Sigmoid colon (tissue), 7 donors: ENCODE results near the gene ARCN1. TPM values are rescaled to one million over a fixed set of nuclear protein-coding genes. Genes with fewer than 3 reads are reported as not detected.

Source experiments
- DNase-seq: peaks from one replicate; pipeline ENCODE4 v3.0.0-alpha.2; 2019
- H3K27ac ChIP-seq, 4 donors: fragments of 200-600 bp; sonication (generic); one replicate each; pipeline ENCODE4 v1.5.1; 2016 to 2019; ENCODE audit warnings: mild to moderate bottlenecking in 1 of 4
- H3K27me3 ChIP-seq, 3 donors: fragments of 200-600 bp; sonication (generic); one replicate each; pipeline ENCODE4 v1.5.1; 2019; ENCODE audit warnings: mild to moderate bottlenecking in 1 of 3
- H3K36me3 ChIP-seq, 4 donors: fragments of 200-600 bp; sonication (generic); one replicate each; pipeline ENCODE4 v1.5.1; 2016 to 2019
- H3K4me1 ChIP-seq, 4 donors: fragments of 200-600 bp; sonication (generic); one replicate each; pipeline ENCODE4 v1.5.1; 2017 to 2019
- H3K4me3 ChIP-seq, 4 donors: fragments of 200-600 bp; sonication (generic); one replicate each; pipeline ENCODE4 v1.5.1; 2017 to 2019; ENCODE audit warnings: mild to moderate bottlenecking in 2 of 4, moderate library complexity in 1 of 4
- H3K9me3 ChIP-seq, 4 donors: fragments of 200-600 bp in 3 of 4; sonication (generic) in 3 of 4; one replicate each; pipeline versions ENCODE4 v1.5.1 to v1.6.1; 2013 to 2019
- EP300 ChIP-seq, 4 donors: sonication (generic); formaldehyde crosslinking; IDR thresholded peaks; one replicate each; pipeline ENCODE4 v1.6.1; 2017; ENCODE audit warnings: antibody characterized with exemption in 4 of 4
- POLR2A ChIP-seq, 2 donors: fragments of 450-650 bp; IDR thresholded peaks; one replicate each; pipeline ENCODE4 v1.6.1; 2016; ENCODE audit warnings: antibody characterized with exemption in 2 of 2, mild to moderate bottlenecking in 2 of 2, moderate library complexity in 2 of 2
- POLR2AphosphoS5 ChIP-seq, 4 donors: sonication (generic); formaldehyde crosslinking; IDR thresholded peaks; one replicate each; pipeline ENCODE4 v1.6.1; 2017; ENCODE audit warnings: antibody characterized with exemption in 4 of 4
- WGBS, 2 donors: extraction: QIAGEN DNeasy Blood & Tissue Kit; methylation state at CpG; one replicate each; pipeline ENCODE4 v1.1.7; 2013; 5-methylcytosine and 5-hydroxymethylcytosine counted together
- intact Hi-C: fragments of 100-400 bp; cut with DNase I; formaldehyde crosslinking; loops from one replicate; pipeline ENCODE4 v1.15.1; 2023
- polyA plus RNA-seq, 3 donors: library from polyadenylated mRNA; stranded (reverse); fragments of 200-250 nt; gene quantifications; one replicate each; pipeline ENCODE4 v1.2.3, GENCODE V29; 2013
- total RNA-seq, 4 donors: library from RNA; depleted of rRNA; stranded (reverse); fragments of >200 nt; gene quantifications; one replicate each; pipeline ENCODE4 v1.1.0, GENCODE V29; 2016
- TF ChIP-seq, protein P1 (sequence below), 4 experiments: fragments of 450-650 bp in 3 of 4; fragments of 200-600 bp in 1 of 4; IDR thresholded peaks; one replicate each; pipeline ENCODE4 v1.5.1; 2016 to 2019; ENCODE audit warnings: antibody characterized with exemption in 4 of 4, mild to moderate bottlenecking in 3 of 4, moderate library complexity in 2 of 4
- donor health status: healthy with polysubstance abuse.
- donor health status: Bipolar disorder and iron deficiency.
- donor health status: healthy.

The ARCN1 gene
- total and polyA plus RNA-seq, 7 donors = 74.9 to 105 (median 87.8) TPM

DNA sequence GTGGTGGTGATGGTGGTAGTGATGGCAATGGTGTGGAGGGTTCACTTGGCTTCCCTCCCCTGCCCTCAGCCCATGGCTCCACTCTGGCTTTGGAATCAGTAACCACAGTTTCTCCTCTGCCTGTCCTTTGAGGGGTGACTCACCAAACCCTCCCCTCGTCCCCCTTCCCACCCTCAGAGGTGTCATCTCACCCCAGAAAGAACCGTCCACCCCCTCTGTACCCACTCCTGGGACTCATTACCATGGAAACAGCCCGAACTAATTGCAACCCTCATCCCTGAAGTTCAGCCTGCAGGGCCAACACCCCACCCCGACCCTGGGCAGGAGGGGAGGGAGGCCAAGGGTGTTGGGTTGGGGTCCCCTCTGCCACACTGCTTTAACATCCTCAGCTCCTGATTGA, 61.8 kb downstream of the ARCN1 start:
- H3K36me3 ChIP-seq = peaks cover 0 to 63% (median 18%) of the 10 kb centered on the region in 4 donors
- intact Hi-C loops = loop anchor here (1.0 kb wide), 1 partner anchor 25 kb away; no protein-coding TSS in a partner anchor
- 57 to 60% methylated on average over 4 of the region's 4 CpGs for WGBS, 2 donors
- no peaks in the 10 kb centered on the region for H3K27me3 ChIP-seq
- no peak for DNase-seq
- H3K4me3 ChIP-seq = peak overlapping the region in 1 of 4 donors; percentile 48
- peak overlapping the region; percentile 80 to 86 (median 82) for H3K27ac ChIP-seq
- H3K9me3 ChIP-seq = no peaks in the 10 kb centered on the region
- H3K4me1 ChIP-seq = peaks cover 0 to 61% (median 48%) of the 10 kb centered on the region in 4 donors
- TF ChIP-seq POLR2A (IDR thresholded peaks at IDR 0.05) (no peak), POLR2AphosphoS5 (IDR thresholded peaks at IDR 0.05) (no peak), EP300 (IDR thresholded peaks at IDR 0.05) (no peak)
- TF ChIP-seq, protein P1, sequence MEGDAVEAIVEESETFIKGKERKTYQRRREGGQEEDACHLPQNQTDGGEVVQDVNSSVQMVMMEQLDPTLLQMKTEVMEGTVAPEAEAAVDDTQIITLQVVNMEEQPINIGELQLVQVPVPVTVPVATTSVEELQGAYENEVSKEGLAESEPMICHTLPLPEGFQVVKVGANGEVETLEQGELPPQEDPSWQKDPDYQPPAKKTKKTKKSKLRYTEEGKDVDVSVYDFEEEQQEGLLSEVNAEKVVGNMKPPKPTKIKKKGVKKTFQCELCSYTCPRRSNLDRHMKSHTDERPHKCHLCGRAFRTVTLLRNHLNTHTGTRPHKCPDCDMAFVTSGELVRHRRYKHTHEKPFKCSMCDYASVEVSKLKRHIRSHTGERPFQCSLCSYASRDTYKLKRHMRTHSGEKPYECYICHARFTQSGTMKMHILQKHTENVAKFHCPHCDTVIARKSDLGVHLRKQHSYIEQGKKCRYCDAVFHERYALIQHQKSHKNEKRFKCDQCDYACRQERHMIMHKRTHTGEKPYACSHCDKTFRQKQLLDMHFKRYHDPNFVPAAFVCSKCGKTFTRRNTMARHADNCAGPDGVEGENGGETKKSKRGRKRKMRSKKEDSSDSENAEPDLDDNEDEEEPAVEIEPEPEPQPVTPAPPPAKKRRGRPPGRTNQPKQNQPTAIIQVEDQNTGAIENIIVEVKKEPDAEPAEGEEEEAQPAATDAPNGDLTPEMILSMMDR (IDR thresholded peaks at IDR 0.05) = no peak

- peak; percentile 94 for DNase-seq
- H3K36me3 ChIP-seq = peaks cover 0 to 63% (median 19%) of the 10 kb centered on the region in 4 donors
- peak overlapping the region; percentile 18 to 48 (median 39) for H3K4me3 ChIP-seq
- 13 to 43% methylated on average over 41 of the region's 41 CpGs for WGBS, 2 donors
- H3K4me1 ChIP-seq = peaks cover 0 to 55% (median 43%) of the 10 kb centered on the region in 4 donors
- intact Hi-C loops = loop anchor here (1.0 kb wide), 2 partner anchors 25 to 26 kb away; no protein-coding TSS in a partner anchor
- TF ChIP-seq POLR2A (IDR thresholded peaks at IDR 0.05) (no peak), POLR2AphosphoS5 (IDR thresholded peaks at IDR 0.05) (peak; percentile 26 to 68 (median 58))
- TF ChIP-seq, protein P1 (IDR thresholded peaks at IDR 0.05) = peak in 2 of 4 experiments; percentile 9 to 22
- H3K9me3 ChIP-seq = no peaks in the 10 kb centered on the region
- no peaks in the 10 kb centered on the region for H3K27me3 ChIP-seq
- peak overlapping the region; percentile 80 to 86 (median 82) for H3K27ac ChIP-seq
These were observed 62.4 kb downstream of the ARCN1 start for GRCh38 chr11:118634431-118635236.

DNA sequence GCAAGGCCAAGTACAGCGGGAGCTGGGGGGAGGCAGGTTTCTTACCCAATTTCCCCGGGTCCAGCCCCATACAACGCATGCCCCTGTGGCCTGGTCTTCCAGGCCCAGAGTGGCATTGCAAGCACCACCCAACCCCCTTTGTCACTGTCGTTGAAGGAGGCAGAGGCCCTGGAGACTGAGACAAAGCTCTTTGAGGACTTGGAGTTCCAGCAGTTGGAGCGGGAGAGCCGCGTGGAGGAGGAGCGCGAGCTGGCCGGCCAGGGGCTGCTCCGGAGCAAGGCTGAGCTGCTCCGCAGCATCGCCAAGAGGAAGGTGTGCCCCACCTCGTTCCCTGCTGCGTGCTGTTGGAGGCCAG, 63.0 kb downstream of the ARCN1 start:
- intact Hi-C loops = loop anchor here (1.0 kb wide), 1 partner anchor 27 kb away; no protein-coding TSS in a partner anchor
- Histone ChIP-seq H3K27me3 (no peaks in the 10 kb centered on the region), H3K27ac (peak overlapping the region; percentile 80 to 86 (median 82)), H3K4me3 (peak overlapping the region; percentile 18 to 48 (median 39)), H3K9me3 (no peaks in the 10 kb centered on the region), H3K4me1 (peaks cover 0 to 56% (median 44%) of the 10 kb centered on the region in 4 donors), H3K36me3 (peaks cover 0 to 63% (median 18%) of the 10 kb centered on the region in 4 donors)
- no peak for DNase-seq
- 24 to 68% methylated on average over 15 of the region's 15 CpGs for WGBS, 2 donors
- TF ChIP-seq EP300 (IDR thresholded peaks at IDR 0.05) = no peak
- TF ChIP-seq, protein P1 (IDR thresholded peaks at IDR 0.05) = no peak
- peak in 1 of 2 donors; percentile 21 for TF ChIP-seq POLR2A (IDR thresholded peaks at IDR 0.05)

DNA sequence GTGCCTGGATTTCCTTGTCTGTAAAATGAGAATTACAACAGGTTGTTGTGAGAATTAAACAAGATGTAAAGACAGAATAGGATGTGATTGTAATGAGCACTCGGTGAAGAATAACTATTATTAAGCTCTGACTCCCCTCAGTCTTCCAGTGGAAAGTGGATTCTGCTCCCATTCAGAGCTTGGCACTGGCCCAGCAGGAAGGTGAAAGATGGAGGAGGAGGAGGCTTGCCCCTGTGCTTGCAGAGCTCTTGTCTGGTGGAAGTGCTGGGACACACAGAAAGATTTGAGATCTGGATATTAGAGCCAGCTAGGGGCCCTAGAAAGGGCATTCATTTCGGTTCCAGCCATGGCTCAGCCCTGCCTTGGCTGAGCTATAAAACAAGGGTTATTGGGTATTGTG, 63.4 kb downstream of the ARCN1 start:
- peak overlapping the region; percentile 80 to 86 (median 82) for H3K27ac ChIP-seq
- WGBS, 2 donors = 38 to 66% methylated on average over 2 of the region's 2 CpGs
- H3K9me3 ChIP-seq = no peaks in the 10 kb centered on the region
- no peak for DNase-seq
- peaks cover 0 to 60% (median 18%) of the 10 kb centered on the region in 4 donors for H3K36me3 ChIP-seq
- no peaks in the 10 kb centered on the region for H3K27me3 ChIP-seq
- intact Hi-C loops = loop anchor here (1.0 kb wide), 1 partner anchor 27 kb away; no protein-coding TSS in a partner anchor
- H3K4me1 ChIP-seq = peaks cover 0 to 58% (median 46%) of the 10 kb centered on the region in 4 donors
- peak overlapping the region in 1 of 4 donors; percentile 48 for H3K4me3 ChIP-seq
- no peak for TF ChIP-seq POLR2A (IDR thresholded peaks at IDR 0.05)
- no peak for TF ChIP-seq POLR2AphosphoS5 (IDR thresholded peaks at IDR 0.05)
- TF ChIP-seq, protein P1 (IDR thresholded peaks at IDR 0.05) = no peak
- TF ChIP-seq EP300 (IDR thresholded peaks at IDR 0.05) = no peak
